Karpas-422 (cell line): ENCODE results near the gene COMMD1. TPM values are rescaled to one million over a fixed set of nuclear protein-coding genes. Genes with fewer than 3 reads are reported as not detected.
"Not testable (repeated sequence)": the region's sequence is repeated elsewhere in the genome, so short reads cannot be mapped to it uniquely, and the experiment has no call there.

Experiments used
- DNase-seq: peaks from one replicate; pipeline ENCODE4 v3.0.0-alpha.2; 2015
- H2AFZ ChIP-seq: fragments of 200-600 bp; sonication (generic); 2 replicates; pipeline ENCODE4 v1.6.1; 2014; ENCODE audit warnings: antibody characterized with exemption, low read length, mixed read lengths
- H3K27ac ChIP-seq: fragments of 200-600 bp; sonication (generic); 2 replicates; pipeline ENCODE4 v1.5.1; 2014; ENCODE audit warnings: mild to moderate bottlenecking, low read length, moderate library complexity
- H3K27me3 ChIP-seq: fragments of 200-600 bp; sonication (generic); 2 replicates; pipeline ENCODE4 v1.6.1; 2014; ENCODE audit warnings: low read length, mixed read lengths
- H3K36me3 ChIP-seq: fragments of 200-600 bp; sonication (generic); 2 replicates; pipeline ENCODE4 v1.6.1; 2014; ENCODE audit warnings: low read length, mixed read lengths; ENCODE audit not compliant: insufficient read depth
- H3K4me1 ChIP-seq: fragments of 200-600 bp; sonication (generic); 2 replicates; pipeline ENCODE4 v1.6.1; 2014; ENCODE audit warnings: mild to moderate bottlenecking, low read length, mixed read lengths
- H3K4me2 ChIP-seq: fragments of 200-600 bp; sonication (generic); 2 replicates; pipeline ENCODE4 v1.6.1; 2014; ENCODE audit warnings: low read length, low read depth, mild to moderate bottlenecking; ENCODE audit not compliant: poor library complexity, severe bottlenecking
- H3K4me3 ChIP-seq: fragments of 200-600 bp; sonication (generic); 2 replicates; pipeline ENCODE4 v1.5.1; 2014; ENCODE audit warnings: mild to moderate bottlenecking, antibody characterized with exemption, low read length, mixed read lengths
- H3K79me2 ChIP-seq: fragments of 200-600 bp; sonication (generic); 2 replicates; pipeline ENCODE4 v1.6.1; 2014; ENCODE audit warnings: mild to moderate bottlenecking, low read length, mixed read lengths
- H3K9ac ChIP-seq: fragments of 200-600 bp; sonication (generic); 2 replicates; pipeline ENCODE4 v1.6.0; 2014; ENCODE audit warnings: low read length
- H3K9me2 ChIP-seq: fragments of 200-600 bp; sonication (generic), shearing (Covaris generic); replicated peaks from 2 replicates; pipeline ENCODE4 v1.6.0; 2014; ENCODE audit warnings: mild to moderate bottlenecking, low read length, moderate library complexity; ENCODE audit not compliant: insufficient read depth
- H3K9me3 ChIP-seq: fragments of 300-700, 200-600 bp; sonication (generic); 2 replicates; pipeline ENCODE4 v1.6.1; 2014; ENCODE audit warnings: low read length, mixed read lengths
- H4K20me1 ChIP-seq: fragments of 200-600 bp; sonication (generic); 2 replicates; pipeline ENCODE4 v1.6.1; 2014; ENCODE audit warnings: mild to moderate bottlenecking, antibody characterized with exemption, low read length, low read depth; ENCODE audit not compliant: insufficient read depth
- total RNA-seq: library from RNA; depleted of rRNA; stranded (reverse); fragments of >200 nt; shearing (Covaris generic); gene quantifications from 2 replicates; pipeline ENCODE4 v1.2.3, GENCODE V29; 2014; ENCODE audit warnings: low replicate concordance

The COMMD1 gene
- total RNA-seq, 1 experiment from 2014 or later, result 33.3 TPM

DNA sequence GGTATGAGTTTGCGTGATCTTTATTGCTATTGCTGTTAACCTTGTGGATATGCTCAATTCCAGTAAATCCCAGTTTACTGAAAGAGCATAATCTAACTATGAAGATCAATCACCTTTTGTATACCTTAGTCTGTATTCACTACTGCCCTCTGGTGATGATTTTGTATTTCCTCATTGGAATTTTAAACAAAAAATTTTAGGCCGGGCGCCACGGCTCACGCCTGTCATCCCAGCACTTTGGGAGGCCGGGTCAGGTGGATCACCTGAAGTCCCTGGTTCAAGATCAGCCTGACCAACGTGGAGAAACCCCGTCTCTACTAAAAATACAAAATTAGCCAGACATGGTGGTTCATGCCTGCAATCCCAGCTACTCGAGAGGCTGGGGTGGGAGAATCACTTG, 5.1 kb downstream of the COMMD1 start:
- Histone ChIP-seq H3K79me2 (peaks cover 33% of the 10 kb centered on the region), H3K4me1 (peaks cover 12% of the 10 kb centered on the region), H3K36me3 (no peaks in the 10 kb centered on the region), H3K4me2 (no peak overlapping the region), H3K27me3 (no peaks in the 10 kb centered on the region), H3K9me3 (no peaks in the 10 kb centered on the region), H3K4me3 (no peak overlapping the region), H2AFZ (no peak overlapping the region), H3K9ac (no peak overlapping the region), H3K27ac (no peak overlapping the region), H3K9me2 (no peaks in the 10 kb centered on the region), H4K20me1 (no peaks in the 10 kb centered on the region)
- no peak for DNase-seq

DNA sequence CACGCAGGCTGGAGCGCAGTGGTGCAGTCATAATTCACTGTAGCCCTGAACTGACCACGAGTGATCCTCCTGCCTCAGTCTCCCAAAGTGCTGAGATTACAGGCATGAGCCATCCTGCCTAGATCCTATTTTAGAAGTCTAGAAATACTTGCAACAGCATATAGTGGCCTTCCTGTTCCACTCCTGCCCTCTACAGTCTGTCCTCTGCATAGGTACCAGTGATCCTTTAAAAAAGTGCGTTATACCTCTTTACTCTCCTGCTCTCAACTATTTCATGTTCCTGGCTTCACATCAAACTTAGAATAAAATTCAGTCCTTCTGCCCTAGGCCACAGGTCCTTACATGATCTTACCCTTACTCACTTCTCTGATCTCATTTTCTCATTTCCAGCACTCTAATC, 6.0 kb downstream of the COMMD1 start:
- Histone ChIP-seq H4K20me1 (no peaks in the 10 kb centered on the region), H3K27me3 (no peaks in the 10 kb centered on the region), H3K9me3 (no peaks in the 10 kb centered on the region), H3K27ac (no peak overlapping the region), H3K4me1 (peaks cover 9% of the 10 kb centered on the region), H3K4me3 (no peak overlapping the region), H3K4me2 (no peak overlapping the region), H3K79me2 (peaks cover 25% of the 10 kb centered on the region), H3K36me3 (no peaks in the 10 kb centered on the region), H3K9me2 (no peaks in the 10 kb centered on the region), H3K9ac (no peak overlapping the region), H2AFZ (no peak overlapping the region)
- DNase-seq, result peak; percentile 58

DNA sequence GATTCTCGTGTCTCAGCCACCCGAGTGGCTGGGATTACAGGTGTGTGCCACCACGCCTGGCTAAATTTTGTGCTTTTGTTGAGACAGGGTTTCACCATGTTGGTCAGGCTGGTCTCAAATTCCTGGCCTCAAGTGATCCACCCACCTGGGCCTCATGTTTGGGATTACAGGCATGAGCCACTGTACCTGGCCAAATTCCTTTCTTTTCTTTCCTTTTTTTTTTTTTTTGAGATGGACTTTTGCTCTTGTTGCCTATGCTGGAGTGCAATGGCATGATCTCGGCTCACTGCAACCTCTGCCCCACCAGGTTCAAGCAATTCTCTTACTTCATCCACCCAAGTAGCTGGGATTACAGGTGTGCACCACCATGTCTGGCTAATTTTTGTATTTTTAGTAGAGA, 9.3 kb downstream of the COMMD1 start:
- not testable (repeated sequence) for H3K4me1 ChIP-seq, H3K27ac ChIP-seq, DNase-seq

DNA sequence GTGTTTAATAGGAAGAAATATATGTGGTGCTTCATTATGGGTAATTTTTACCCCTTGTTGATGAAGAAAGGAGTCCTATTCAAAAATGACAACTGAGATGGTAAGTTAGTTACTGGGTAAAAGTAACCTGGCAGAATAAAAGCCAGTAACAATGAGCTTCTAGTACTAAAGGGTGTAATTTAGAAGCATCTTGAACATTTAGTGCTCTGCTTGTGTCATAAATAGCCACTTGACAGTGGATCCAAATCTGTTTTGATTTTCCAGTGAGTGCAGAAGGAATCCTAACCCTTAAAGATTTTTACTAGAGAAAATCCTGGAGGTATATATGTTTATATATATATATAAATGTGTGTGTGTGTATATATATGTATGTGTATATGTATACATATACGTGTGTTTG, 15.1 kb downstream of the COMMD1 start:
- DNase-seq, result no peak
- no peaks in the 10 kb centered on the region for H3K36me3 ChIP-seq
- H3K9me3 ChIP-seq, result no peaks in the 10 kb centered on the region
- H3K4me3 ChIP-seq, result no peak overlapping the region
- H3K9ac ChIP-seq, result no peak overlapping the region
- no peak overlapping the region for H2AFZ ChIP-seq
- H3K79me2 ChIP-seq, result no peaks in the 10 kb centered on the region
- no peaks in the 10 kb centered on the region for H3K27me3 ChIP-seq
- no peak overlapping the region for H3K27ac ChIP-seq
- H3K4me2 ChIP-seq, result no peak overlapping the region
- no peaks in the 10 kb centered on the region for H4K20me1 ChIP-seq
- peaks cover 4% of the 10 kb centered on the region for H3K4me1 ChIP-seq
- H3K9me2 ChIP-seq, result no peaks in the 10 kb centered on the region

More for the DNA sequence above, 9.3 kb downstream of the COMMD1 start:
- not testable (repeated sequence) for H3K27me3 ChIP-seq, H4K20me1 ChIP-seq, H3K9me2 ChIP-seq, H2AFZ ChIP-seq, H3K4me3 ChIP-seq, H3K36me3 ChIP-seq, H3K4me2 ChIP-seq, H3K9ac ChIP-seq, H3K9me3 ChIP-seq
- peaks cover 11% of the 10 kb centered on the region; the same call in 1 of the 2 replicates for H3K79me2 ChIP-seq

DNA sequence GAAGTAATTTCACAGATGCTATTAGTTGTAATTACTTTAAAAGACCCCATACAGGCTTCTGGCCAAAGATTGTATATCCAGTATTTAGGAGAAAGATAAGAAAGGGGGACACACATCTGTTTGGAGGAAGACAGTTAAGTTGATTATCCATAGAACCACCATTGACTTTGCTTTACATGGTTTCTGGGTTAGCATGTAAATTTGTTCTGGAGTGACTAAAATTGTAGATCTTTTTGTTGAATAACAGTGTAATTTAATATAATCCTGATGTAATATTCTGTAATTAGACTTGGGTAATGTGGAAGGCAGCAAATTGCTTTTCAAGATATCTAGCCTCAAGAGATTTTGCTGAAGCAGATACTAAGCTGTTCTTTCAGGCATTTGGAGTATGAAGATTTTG, 17.2 kb downstream of the COMMD1 start:
- H3K27ac ChIP-seq, result no peak overlapping the region
- H3K79me2 ChIP-seq, result no peaks in the 10 kb centered on the region

DNA sequence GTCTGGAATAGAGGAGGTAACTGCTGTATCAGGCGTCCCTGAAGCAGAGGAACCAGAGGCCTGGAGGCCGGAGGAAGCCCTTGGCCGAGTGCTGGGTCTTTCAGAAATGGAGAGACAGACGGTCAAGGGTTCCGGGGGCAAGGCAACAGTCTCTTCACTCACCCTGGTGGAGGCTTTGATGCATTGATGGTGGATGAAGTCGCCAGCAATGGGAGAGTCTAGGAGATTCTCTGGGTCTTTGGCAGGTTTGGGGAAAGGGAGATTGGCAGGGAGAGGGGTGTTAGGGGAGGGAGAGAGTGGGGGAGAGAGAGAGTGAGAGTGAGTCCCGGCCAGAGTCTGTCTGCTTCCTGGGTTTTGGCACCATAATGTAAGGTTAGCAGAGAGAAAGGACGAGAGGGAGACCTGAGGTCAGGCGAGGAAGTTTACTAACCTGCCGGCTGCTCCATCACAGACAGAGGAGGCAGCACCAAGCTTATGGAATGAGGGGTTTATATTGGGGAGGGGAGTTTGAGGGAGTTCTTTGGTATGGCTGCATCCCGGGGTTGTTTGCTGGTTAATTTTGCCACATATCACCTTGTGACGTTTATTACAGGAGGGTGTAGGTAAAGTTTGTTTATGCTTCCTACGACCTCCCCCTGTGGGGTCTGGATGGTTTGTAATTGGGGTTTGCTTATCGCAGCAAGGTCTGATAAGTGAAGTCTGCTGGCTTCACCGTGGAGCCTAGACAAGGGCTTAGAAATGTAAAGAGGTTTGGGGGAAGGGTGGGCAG, 19.6 kb downstream of the COMMD1 start:
- DNase-seq, result no peak
- Histone ChIP-seq H3K27ac (no peak overlapping the region), H3K79me2 (no peaks in the 10 kb centered on the region), H3K4me2 (no peak overlapping the region), H3K36me3 (no peaks in the 10 kb centered on the region), H3K4me3 (no peak overlapping the region), H3K9me3 (no peaks in the 10 kb centered on the region), H3K9ac (no peak overlapping the region), H3K4me1 (peaks cover 7% of the 10 kb centered on the region), H4K20me1 (no peaks in the 10 kb centered on the region), H3K9me2 (no peaks in the 10 kb centered on the region), H3K27me3 (no peaks in the 10 kb centered on the region), H2AFZ (no peak overlapping the region)

More for the DNA sequence above, 17.2 kb downstream of the COMMD1 start:
- H3K36me3 ChIP-seq, result no peaks in the 10 kb centered on the region
- no peak overlapping the region for H2AFZ ChIP-seq
- no peaks in the 10 kb centered on the region for H3K27me3 ChIP-seq
- H3K4me1 ChIP-seq, result peaks cover 10% of the 10 kb centered on the region
- DNase-seq, result no peak
- no peaks in the 10 kb centered on the region for H3K9me3 ChIP-seq
- H3K9me2 ChIP-seq, result no peaks in the 10 kb centered on the region
- H3K4me2 ChIP-seq, result no peak overlapping the region
- no peaks in the 10 kb centered on the region for H4K20me1 ChIP-seq
- H3K4me3 ChIP-seq, result no peak overlapping the region
- no peak overlapping the region for H3K9ac ChIP-seq

DNA sequence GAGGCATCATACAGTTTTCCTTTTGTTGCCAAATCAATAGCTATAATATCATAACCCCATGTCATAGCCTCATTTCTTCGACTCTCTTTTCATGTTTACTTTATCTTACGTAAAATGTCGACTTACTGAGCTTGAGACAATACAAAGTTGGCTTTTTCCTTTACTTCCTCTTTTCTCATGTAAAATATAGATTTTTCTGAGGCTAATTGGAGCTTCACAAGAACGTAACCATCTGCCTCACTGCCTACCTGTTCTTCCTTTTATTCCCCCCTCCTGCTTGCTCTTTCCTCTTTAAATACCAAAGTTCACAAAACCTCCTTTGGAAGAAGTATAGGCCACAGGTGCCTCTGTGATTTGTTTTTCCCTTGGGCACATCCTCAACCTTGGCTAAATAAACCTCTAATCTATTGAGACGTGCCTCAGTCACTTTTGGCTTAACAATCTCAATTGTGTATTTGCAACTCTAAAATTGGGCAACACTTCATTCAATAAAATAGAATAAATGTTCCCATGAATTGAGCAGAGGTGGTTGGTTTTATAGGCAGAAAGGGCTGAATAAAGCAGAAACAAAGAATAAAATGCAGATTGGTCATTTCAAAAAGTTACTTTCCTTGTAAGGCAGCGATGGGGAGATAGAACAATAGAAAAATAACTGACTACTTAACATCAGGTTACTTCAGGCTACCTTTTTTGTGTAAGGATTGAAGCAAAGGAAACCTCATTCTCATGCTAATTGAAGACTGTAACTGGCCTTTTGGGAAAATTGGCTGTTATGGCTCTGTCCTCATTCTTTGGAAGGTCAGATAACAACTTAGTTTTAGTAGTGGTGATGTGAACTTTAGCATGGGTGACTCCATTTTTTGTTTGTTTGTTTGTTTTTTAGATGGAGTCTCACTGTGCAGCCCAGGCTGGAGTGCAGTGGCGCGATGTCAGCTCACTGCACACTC, 21.3 kb downstream of the COMMD1 start:
- Histone ChIP-seq H3K36me3 (no peaks in the 10 kb centered on the region), H3K79me2 (no peaks in the 10 kb centered on the region), H3K9me2 (no peaks in the 10 kb centered on the region), H4K20me1 (0 out of 2 replicates have a peak, but pooled peaks cover 3% of the 10 kb centered on the region), H2AFZ (no peak overlapping the region), H3K4me1 (peaks cover 7% of the 10 kb centered on the region), H3K27me3 (no peaks in the 10 kb centered on the region), H3K9me3 (no peaks in the 10 kb centered on the region), H3K9ac (no peak overlapping the region), H3K4me2 (no peak overlapping the region), H3K27ac (no peak overlapping the region), H3K4me3 (no peak overlapping the region)
- peak; percentile 50 for DNase-seq

DNA sequence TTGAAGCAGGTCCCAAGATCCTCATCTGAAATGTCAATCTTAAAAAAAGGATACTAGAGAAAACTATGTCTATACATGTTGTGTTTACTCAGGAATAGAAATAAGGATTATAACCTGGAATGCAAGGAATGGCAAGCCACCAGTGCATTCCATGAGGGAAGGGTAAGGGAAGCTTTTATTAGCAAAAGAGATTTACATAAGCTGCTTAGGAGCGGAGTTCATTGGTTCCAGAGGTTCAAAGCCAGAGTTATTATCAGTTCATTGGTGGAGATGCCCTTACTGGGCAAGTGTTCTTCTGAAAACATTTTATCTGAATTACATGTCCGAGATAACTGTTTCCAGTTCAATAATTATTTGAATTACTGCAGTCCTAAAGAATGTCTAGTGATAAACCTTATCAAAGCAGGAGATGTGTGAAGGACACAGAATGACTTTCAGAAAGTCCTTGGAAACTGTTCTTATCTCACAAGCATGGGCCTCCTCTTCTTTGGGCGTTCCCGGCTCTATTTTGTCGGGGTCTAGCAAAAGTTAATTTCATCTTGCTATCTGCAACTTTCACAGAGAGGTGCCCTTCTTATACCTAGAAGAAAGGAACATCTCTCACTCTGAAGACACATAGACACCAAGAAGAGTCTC, 23.5 kb downstream of the COMMD1 start:
- Histone ChIP-seq H3K36me3 (no peaks in the 10 kb centered on the region), H2AFZ (no peak overlapping the region)

More for the DNA sequence above, 23.5 kb downstream of the COMMD1 start:
- H3K9ac ChIP-seq, result no peak overlapping the region
- no peaks in the 10 kb centered on the region for H3K9me3 ChIP-seq
- no peak overlapping the region for H3K4me2 ChIP-seq
- H3K27ac ChIP-seq, result no peak overlapping the region
- DNase-seq, result no peak
- H3K9me2 ChIP-seq, result no peaks in the 10 kb centered on the region
- H3K4me3 ChIP-seq, result no peak overlapping the region
- H4K20me1 ChIP-seq, result 0 out of 2 replicates have a peak, but pooled peaks cover 3% of the 10 kb centered on the region
- H3K79me2 ChIP-seq, result no peaks in the 10 kb centered on the region
- H3K4me1 ChIP-seq, result peaks cover 7% of the 10 kb centered on the region
- no peaks in the 10 kb centered on the region for H3K27me3 ChIP-seq
